DOHH2 (cell line): Measurements from ENCODE around the gene ACAD9.

Experiments used
- CTCF ChIP-seq: fragments of 200-600 bp; sonication (generic); IDR thresholded peaks from one replicate; pipeline ENCODE4 v1.5.1; 2014; ENCODE audit warnings: antibody characterized with exemption, mild to moderate bottlenecking, low read depth, low read length; ENCODE audit not compliant: poor library complexity, severe bottlenecking
- EZH2phosphoT487 ChIP-seq: fragments of 200-600 bp; sonication (generic); IDR thresholded peaks from 2 replicates; pipeline ENCODE4 v1.6.1; 2017; ENCODE audit warnings: borderline replicate concordance, mild to moderate bottlenecking, antibody characterized with exemption, low read length, moderate library complexity, mixed read lengths

- TF ChIP-seq CTCF = no peak
- no peak for TF ChIP-seq EZH2phosphoT487
These were observed 71.0 kb downstream of the ACAD9 start for GRCh38 chr3:128950223-128950938.
